NCI-H446 treated with DMSO at 0.1 percent for 48 hours (cell line): ENCODE results near the gene GNPDA2.
A peak's percentile ranks its signal among the peaks of the same experiment; 100 is the strongest.
"Not testable (repeated sequence)": the region's sequence is repeated elsewhere in the genome, so short reads cannot be mapped to it uniquely, and the experiment has no call there.

Experiments used
- DNase-seq: peaks from one replicate; lab custom pipeline; 2025; lab: John Stamatoyannopoulos, UW

The GNPDA2 gene

DNA sequence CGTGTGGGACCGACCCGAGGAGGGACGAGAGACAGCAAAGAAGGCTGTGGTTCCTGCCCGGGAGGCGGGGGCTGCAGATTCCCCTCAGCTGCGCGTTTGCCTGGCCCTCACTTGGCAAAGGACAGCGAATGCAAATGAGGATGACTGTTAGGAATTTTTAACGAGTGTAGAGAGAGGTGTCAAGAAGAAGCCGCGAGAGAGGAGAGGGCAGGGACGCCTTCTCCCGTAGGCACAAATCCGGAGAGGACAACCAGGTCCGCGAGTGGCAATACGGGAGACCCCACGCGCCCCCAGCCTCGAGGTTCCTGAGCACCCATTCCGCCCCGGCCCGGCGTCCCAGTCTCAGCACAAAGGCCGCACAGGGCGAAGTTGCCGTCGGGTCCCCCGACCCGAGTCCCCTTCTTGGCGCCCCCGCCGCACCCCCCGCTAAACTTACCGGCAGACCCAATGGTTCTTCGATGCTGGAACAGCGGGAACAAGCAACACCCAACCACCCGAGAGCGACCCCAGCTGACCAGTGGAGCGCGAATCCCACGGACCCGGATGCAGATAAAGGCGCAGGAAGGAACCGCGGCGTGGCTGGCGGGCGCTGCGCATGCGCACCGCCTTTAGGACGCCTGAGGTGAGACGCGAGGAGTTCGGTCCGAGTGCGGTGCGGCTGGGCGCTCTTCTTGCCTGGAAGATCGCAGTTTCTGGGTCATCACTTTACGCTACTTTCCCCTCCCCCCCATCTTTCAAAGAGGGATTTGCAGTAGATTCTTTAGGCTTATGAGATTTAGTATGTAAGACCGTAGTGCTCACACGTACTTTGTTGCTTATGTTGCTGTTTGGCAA lies at the start of gene GNPDA2:
Gene GNPDA2, minus strand, starts transcription at position 519 of the 834 bp plus-strand sequence. CDS start 4,349 bp downstream, outside the sequence.
- DNase-seq = peak; percentile 78

DNA sequence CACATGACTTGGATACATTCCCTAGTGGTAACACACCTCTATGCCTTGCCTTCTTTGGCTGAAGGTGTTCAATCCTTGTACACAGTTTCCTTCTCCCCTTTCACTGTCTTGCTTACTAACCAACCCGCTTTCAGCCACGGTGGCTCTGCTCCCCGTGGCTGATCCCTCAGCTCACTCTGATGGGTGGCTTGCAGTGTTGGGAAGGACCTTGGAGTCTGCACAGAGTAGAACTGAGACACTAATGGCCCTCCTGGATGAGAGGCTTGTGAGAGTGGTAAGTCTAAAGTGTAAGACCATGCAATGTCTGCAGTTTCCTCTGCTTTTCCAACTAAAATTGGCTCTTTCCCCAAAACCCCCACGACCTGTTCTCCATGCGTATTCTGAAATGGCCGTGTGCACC lies 46.0 kb upstream of the GNPDA2 start:
- no peak for DNase-seq

DNA sequence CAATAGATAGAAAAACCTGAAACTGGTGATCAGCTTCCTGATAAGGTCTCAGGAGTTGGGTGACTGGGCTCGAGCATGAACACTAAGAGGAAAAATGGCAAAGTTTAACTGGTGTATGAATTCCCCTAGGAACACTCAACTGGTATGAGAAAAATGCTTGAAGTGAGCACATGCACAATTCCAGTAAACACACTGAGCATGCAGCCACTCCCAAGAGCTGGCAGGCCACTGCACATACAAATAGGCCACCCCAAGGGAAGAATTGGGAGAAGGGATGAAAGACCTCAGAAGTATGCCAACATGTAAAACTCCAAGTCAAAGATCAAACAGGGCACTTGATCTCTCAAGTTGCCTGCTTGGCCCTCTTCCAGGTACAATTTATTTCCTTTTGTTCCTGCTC lies 45.4 kb upstream of the GNPDA2 start:
- DNase-seq = no peak

DNA sequence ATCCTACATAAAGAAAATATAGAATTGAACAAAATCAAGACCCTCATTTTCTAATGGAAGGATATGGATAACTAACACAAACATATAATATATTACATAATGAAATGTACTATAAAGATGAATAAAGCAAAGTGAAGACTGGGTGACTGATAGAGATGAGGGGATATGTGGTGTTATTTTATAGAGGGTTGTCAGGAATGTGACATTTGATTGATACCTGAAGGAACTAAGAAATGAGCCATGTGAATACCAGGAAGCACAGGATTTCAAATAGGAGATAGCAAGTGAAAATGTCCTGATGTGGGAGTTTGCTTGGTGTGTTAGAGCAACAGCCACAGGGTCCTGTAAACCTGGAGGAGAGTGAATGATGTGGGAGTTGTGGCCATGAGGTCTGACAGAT lies 40.1 kb upstream of the GNPDA2 start:
- DNase-seq = no peak

DNA sequence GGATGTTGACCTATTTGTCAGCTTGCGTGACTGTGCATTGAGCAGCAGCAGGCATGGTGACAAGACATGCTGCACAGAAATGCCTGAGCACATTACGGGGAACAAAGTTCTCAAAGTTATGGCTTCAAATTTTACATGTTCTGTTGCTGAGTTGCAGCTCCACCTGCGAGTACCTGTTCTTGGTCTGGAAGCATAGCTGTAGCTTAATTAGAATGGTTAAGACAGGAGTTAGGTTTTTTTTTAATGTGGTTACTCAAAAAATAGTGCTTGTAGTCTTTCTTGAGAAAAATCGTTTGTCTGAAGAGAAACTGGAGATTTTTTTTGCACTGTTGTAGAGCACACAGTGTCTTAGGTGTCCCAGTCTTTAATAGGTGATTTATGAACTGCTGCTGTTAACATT lies 38.8 kb upstream of the GNPDA2 start:
- DNase-seq = no peak

DNA sequence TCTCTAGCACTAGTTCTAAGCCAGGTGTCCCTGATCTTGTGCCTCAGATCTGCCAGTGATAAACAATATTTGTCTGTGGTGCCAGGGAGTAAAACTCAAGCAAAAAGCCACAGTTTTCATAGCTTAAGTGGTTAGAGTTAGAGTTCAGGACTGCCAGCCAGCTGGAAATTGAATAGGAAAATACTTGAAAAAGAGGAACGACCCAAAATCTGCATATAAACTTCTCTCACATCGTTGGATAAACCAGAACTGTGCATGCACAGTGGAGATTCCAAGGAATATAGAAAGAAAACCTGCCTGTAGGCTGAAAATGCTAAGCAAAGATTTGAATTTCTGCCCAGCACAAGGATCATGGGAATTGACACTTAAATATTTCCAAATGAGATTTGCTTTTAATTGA lies 35.0 kb upstream of the GNPDA2 start:
- no peak for DNase-seq

DNA sequence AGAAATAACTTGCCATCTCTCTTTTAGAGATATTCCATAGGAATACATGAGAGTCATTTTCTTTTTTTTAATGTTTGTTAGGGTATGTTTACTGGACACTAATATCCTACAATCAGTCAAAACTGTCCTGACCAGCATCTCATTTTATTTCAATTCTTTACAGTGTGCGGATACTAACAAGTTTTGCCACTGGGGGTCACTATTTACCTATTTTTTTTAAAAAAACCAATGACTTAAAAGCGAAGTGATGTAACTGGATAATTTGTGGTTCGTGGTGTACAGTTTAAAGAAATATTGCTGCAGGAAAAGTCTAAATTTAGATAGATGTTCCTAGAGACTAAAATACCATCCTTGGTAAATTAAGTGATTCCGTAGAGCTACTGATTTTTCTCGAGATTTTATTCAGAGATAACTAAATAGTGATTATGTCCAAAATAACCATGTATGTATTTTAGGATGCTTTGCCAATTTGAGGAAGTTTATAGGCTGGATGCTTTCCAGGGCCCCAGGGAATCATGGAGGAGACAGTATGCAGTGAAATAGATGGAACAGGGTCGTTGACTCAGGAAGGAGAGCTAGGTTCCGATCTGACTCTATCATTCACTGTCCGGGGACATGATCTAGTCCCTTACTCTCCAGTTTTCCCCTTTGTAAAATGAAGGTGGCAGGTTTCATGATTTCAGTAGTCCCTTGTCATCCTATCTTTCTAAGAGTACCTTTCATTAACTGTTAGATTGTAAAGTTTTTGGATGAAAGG lies 34.0 kb upstream of the GNPDA2 start:
- peak; percentile 51 for DNase-seq

DNA sequence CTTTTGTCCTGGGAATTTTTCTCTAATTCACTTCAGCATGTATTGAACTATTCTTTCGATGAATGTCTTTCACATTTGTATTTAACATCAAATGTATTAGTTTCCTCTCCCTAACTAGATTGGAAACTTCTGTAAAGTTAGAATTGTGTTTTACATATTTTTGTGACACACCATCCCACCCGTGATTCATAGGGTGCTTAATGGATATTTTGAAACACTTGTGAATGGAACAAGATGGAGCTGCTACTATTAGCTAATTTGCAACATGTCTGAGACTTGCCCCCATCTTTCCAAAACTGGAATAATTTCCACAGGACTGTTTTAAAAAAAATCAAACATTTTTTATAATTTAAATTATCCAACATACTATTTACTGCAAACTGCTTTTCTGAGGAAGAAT lies 30.2 kb upstream of the GNPDA2 start:
- DNase-seq = no peak

DNA sequence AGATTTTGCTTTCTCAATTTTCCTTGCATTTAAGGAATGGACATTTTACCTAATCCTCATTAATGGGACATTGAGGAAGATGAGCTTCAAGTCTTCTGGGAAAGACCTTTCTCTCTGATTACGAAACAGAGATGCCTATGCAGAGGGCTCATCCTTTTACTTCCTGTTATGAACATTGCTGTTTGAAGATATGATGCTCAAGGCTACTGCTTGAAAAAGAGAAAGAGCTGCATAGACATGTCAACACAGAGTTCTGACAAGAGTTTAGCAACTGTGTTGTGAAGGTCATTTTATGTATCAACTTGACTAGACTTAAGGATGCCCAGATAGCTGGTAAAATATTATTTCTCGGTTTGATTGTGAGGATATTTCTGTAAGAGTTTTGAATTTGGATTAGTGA lies 13.8 kb upstream of the GNPDA2 start:
- DNase-seq = no peak

DNA sequence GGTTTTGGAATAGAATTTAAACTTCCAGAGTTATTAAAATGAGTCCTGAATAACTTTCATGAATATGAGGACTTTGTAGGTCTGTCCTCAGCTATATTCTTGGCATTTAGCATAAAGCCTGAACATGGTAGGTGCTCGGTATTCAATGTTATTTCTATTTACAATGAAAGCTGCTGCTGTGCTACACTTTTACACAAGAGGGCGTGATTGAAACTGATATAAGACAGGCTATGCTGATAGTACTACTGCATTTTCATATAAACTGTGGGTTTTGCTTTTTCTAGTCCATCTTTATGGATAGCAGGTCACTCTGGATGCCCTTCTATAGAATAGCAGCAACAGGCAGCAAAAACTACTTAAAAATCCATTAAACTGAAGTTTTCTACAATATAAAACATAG lies 12.3 kb upstream of the GNPDA2 start:
- peak; percentile 40 for DNase-seq

DNA sequence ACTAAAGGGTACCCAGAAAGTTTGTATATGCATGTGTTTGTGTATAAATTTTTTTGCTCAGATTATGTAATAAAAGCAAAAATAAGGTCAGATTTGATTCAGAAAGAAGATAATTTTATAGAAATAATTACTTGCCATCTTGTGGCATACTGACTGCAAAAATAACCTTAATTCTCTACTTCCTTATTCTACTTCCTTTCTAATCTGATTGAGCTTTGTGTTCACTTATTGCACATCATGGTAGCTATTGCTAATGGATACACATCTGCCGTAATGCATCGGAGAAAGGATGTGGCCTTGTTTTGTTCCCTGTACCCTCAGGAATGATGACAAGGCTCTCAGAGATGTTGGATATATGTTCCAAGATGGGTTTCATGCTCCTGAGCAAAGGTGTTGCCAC lies 10.5 kb upstream of the GNPDA2 start:
- no peak for DNase-seq

DNA sequence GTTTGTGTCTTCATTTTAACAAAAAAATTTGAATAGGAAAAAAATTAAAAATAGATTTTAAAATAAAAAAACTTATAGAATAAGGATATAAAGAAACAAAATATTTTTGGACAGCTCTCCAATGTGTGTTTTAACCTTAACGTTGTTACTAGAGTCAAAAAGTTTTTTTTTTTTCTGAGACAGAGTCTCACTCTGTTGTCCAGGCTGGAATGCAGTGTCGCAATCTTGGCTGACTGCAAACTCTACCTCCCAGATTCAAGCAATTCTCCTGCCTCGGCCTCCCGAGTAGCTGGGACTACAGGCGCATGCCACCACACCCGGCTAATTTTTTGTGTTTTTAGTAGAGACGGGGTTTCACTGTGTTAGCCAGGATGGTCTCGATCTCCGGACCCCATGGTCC lies 2.3 kb upstream of the GNPDA2 start:
- not testable (repeated sequence) for DNase-seq

DNA sequence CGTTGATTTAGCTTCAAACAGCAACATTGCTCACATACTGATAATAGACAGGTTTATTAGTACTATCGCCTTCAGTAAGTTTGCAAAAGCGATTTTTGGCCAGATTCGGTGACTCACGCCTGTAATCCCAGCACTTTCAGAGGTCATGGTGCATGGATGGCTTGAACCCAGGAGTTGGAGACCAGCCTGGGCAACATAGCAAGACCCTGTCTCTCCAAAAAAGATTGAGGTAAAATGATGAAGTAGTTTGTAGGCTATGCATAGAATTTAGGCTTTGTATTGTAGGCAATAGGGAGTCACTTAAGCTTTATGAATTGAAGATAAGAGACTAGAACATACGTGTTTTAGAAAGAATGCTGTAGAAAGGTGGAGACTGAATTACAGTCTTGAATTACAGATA lies 1.1 kb upstream of the GNPDA2 start:
- no peak for DNase-seq

DNA sequence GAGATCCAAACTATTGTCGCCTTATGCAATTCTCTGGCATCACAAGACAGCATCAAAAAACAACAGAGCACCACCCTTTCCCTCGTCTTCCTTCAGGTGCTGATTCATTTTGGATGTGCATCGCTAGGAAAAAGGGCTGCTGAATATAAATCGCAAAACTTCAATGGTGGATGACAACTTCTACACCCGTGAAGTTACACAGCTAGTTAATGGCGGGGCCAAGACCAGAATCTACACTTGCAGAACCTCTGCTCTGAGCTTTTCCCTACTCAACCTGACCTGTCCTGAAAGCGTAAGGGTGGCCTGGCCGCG lies 674 bp downstream of the GNPDA2 start:
- no peak for DNase-seq

DNA sequence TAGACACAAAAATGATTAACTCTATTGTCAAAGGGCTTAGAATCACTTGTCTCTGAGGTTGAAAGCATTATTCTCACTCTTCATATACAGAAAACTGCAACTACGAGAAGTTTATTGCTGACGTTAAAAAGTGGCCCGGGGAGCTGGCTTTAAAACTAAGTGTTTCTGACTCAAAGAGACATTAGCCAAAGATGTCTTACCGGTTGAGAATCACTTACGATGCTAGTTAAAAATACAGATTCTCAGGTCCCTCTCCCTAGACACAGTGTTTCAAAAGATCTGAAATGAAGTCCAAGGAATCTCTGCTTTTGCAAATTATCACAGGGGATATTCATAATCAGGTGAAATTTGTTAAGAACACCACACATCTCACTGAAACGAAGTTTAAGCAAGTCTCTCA lies 1.2 kb downstream of the GNPDA2 start:
- DNase-seq = no peak

DNA sequence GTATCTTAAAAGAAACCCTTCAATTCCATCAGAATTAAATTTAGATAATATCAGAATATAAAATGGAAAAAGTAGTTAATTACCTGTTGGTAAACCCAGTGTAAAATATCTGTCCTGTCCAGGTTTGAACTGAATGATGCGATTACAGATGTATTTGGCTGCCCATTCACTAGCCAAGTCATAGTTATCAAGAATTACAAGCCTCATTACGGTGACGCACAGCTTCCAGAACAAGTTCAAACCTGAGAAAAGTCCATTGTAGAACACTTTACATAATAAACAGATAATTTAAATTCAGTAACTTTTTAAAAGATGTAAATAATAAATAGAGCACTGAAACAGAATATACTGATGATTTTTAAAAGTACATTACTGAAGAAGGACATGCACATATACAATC lies 4.4 kb downstream of the GNPDA2 start:
- DNase-seq = no peak

DNA sequence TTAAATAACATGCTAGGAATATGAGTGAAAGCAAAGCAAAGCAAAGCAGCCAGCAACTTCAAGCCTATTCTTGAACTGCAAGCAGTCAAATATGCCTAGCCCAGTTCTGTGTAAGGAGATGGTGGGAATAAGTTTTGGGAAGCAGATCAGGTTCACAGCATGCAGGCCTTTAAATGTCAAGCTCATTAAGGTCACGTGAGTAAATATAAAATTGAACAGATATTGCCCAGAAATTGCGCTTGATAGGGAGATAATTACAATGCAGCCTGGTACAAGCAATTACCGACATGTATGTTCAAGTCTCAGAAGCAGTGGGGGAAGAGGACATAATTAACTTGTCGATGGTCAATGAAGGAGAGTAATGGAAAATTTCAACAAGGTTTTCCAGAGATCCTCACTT lies 6.0 kb downstream of the GNPDA2 start:
- DNase-seq = no peak

DNA sequence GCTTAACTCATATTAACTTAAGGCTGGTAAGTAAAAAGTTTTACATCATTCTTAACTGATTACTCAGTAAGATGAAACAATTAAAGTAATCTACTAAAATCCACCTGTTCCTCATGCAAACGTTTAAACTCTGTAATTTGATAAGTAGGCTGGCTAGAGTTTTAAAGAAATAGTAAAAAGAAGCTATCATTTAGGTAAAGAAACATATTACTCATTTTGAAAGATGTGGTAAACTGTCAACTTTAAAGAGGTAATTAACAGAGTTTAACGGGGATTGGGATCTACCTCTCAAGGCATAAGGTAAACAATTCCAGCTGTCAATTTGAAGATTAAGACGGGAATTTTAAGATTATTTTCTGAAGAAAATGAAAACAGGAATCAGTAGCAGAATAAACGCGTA lies 9.8 kb downstream of the GNPDA2 start:
- DNase-seq = no peak

DNA sequence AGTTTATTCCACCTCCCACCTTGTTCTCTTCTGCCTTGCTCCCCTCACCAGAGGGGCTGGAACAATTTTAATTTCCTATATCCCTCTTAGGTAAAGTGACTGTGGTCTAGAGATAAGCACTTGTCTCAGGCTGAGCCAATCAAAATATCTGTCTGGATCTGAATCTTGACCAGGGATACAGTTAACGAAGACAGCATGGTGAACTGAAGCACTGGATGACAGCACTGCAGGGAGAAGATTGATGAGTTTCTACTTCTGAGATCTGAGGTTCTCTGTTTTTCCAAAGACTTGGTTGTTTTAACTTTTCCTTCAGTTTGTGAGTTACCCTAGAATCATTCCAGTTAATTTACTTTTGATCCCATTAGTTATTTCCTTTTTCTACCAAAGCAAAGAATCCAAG lies 13.2 kb downstream of the GNPDA2 start:
- DNase-seq = no peak

DNA sequence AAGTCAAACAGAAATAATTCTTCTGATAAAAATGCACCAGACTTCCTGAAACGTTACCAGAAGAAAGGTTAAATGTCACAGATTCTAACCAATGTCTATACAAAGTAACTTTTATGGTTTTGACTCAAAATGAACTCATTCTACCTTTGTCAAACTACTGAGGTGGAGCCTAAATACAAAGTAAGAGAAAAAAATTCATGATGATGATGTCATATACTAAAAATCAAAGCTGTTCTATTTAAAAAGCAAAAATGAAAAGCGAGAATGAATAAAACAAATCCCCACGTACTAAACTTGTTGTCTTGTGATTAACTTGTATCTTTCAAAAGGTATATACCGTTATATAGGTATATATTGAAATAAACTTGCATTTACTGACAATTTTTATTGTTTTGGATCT lies 21.7 kb downstream of the GNPDA2 start:
- no peak for DNase-seq

DNA sequence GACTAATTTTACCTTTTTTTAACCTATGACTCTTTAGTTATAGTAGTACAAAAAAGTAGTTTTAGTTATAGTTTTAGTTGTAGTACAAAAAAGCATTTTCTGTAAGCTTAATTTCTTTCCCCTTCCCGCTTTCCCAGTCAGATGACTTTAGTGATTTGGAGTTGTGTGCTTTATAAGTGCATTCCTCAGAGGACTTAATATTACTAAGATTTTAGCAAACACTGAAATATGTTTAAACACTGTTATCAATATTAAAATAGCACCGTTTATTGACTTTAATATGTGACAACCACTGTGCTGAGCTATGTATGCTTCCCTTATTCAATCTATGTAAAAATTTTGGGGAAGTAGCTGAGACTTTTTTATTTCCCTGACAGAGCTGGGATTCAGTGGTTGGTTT lies 25.3 kb downstream of the GNPDA2 start:
- DNase-seq = no peak

DNA sequence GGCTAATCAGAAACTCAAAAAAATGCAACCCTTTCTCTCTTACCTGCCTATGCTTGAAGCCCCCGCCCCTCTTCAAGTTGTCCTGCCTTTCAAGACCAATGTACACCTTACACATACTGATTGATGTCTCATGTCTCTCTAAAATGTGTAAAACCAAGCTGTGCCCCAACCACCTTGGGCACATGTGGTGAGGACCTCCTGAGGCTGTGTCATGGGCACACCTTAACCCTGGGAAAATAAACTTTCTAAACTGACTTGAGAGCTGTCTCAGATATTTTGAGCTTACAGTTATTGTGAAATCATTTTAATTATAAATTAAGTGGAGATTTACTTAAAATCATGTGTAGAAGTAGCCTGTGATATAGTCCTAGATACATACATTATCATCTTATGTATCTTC lies 25.9 kb downstream of the GNPDA2 start:
- DNase-seq = no peak

DNA sequence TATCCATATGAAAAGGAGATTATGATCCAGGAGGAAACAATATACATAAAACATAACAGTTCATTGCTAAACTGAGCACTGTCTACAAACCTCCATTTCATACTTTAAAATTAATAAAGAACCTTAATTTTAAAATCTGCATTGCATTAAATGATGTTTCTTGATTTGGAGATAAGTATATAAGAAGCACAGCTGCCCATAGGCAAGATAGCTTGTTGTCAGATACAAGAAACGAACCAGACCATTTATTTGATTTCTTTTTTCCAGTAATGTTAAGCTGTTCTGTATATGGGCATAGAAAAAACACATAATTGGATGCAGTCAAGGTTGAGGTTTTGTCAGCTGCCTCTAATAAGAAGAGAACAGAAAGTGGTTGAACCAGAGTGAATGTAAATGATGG lies 41.7 kb downstream of the GNPDA2 start:
- no peak for DNase-seq

DNA sequence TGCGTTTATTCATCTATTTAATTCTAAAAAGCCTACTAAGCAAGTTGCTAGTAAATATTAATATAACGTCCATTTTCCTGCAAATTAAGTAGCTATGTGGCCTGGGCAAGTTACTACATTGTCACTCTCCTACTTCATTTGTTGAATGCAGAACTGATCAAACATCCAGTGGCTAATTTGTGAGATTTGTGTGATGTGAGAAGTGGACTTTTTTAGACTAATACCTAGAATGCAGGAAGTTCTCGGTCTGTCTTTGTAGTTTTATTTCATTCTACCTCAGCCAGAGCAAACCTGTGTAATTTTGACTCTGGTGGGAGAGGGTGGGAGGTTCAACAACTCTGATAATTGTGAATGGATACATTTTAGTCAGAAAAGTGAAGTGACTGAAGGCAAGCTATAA lies 47.3 kb downstream of the GNPDA2 start:
- DNase-seq = no peak
